Measurements from ENCODE around the gene WNT3. TPM values are rescaled to one million over a fixed set of nuclear protein-coding genes. Genes with fewer than 3 reads are reported as not detected.

Gene WNT3
- total RNA-seq, 1 donor from 2014 or later = not detected

DNA sequence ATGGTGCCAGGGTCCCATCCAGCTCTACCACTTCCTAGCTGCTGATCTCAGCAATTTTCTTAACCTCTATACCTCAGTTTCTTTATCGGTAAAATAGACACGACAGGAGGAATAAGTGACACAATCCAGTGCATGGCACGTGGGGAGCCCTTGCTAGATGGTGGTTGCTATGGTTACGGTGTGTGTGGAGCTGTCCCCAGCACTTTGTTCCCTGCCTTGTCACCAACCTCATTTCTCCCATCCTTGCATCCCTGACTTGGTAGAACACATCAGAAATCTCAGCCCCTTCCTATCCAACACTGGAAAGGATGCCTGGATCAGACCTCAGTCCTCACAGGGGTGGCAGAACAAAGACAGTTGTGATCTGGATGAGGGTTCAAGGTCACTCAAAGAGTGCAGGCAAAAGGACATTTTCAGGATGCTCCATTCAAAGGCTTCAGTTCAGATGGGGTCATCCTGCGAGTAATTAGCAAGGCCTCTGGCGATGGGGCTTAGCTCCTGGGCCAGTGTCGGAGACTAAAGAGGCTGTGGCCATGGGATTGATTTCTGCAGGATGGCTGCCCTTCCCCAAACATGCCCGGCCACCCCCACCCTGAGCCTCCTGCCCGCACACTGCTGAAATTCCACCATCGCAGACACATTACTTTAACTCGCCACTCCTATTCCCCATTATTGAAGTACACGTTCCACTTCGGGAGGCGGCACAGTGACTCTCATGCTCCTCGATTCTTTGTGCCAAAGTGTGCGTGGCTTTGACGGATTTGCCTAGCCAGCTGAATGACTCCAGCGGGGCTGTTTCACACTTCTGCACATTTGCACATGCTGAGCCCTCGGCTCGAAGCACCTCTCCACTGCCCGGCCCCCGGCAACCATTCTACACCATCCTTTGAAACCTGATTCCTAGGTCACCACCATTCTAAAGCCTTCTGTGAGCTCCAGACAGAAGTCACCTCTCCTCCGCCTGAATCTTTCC lies 40.3 kb downstream of the WNT3 start:
- no peaks in the 10 kb centered on the region for H3K4me1 ChIP-seq
- H3K36me3 ChIP-seq = no peaks in the 10 kb centered on the region
- H3K4me3 ChIP-seq = no peak overlapping the region
- intact Hi-C loops (cut with DNase I) = no loop called here
- no peaks in the 10 kb centered on the region for H3K9me3 ChIP-seq
- no peak for DNase-seq (ENCODE audit: low spot score in 2 of 2)
- H3K27ac ChIP-seq = no peak overlapping the region
- TF ChIP-seq, protein P1, sequence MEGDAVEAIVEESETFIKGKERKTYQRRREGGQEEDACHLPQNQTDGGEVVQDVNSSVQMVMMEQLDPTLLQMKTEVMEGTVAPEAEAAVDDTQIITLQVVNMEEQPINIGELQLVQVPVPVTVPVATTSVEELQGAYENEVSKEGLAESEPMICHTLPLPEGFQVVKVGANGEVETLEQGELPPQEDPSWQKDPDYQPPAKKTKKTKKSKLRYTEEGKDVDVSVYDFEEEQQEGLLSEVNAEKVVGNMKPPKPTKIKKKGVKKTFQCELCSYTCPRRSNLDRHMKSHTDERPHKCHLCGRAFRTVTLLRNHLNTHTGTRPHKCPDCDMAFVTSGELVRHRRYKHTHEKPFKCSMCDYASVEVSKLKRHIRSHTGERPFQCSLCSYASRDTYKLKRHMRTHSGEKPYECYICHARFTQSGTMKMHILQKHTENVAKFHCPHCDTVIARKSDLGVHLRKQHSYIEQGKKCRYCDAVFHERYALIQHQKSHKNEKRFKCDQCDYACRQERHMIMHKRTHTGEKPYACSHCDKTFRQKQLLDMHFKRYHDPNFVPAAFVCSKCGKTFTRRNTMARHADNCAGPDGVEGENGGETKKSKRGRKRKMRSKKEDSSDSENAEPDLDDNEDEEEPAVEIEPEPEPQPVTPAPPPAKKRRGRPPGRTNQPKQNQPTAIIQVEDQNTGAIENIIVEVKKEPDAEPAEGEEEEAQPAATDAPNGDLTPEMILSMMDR (IDR thresholded peaks at IDR 0.05) = no peak
- H3K27me3 ChIP-seq = no peaks in the 10 kb centered on the region

DNA sequence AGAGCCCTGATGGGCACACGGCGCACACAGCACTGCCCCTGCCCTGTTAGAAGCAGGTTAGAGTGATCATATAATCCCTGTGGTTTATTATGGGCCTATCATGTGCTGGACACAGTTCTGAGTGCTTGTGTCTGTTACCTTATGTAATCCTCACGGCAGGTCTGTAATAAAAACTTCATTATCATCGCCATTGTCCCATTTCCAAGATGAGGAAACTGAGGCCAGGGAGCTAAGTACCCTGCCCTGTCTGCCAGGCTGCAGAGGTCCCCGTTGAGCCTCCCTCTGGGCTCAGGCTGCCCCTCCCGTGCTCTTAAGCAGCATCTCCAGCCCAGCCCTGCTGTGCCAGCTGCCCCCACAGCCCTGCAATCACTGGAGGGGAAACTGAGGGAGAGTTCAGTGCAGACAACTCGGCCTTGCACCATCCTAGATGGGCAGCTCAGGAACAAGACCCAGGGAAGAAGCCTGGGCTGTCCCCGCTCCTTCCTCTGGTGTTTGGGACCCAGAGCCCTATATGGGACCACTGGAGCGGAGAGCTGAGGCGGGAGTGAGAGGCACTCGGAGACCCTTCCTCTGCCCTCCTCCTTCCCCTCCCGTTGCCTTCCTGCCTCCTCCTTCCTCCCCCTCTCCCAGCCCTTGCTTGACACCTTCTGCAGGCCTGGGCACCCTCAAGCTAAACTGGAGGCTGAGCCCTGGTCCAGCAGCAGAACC lies 42.0 kb downstream of the WNT3 start:
- no peak for DNase-seq (ENCODE audit: low spot score in 2 of 2)
- no peak overlapping the region for H3K4me3 ChIP-seq
- H3K36me3 ChIP-seq = no peaks in the 10 kb centered on the region
- intact Hi-C loops (cut with DNase I) = no loop called here
- TF ChIP-seq, protein P1 (IDR thresholded peaks at IDR 0.05) = no peak
- peaks cover 0 to 5% of the 10 kb centered on the region in 2 donors for H3K4me1 ChIP-seq
- H3K27me3 ChIP-seq = no peaks in the 10 kb centered on the region
- H3K9me3 ChIP-seq = no peaks in the 10 kb centered on the region
- H3K27ac ChIP-seq = no peak overlapping the region

- H3K36me3 ChIP-seq = no peaks in the 10 kb centered on the region
- H3K4me3 ChIP-seq = no peak overlapping the region
- no peak for DNase-seq (ENCODE audit: low spot score in 2 of 2)
- intact Hi-C loops (cut with DNase I) = no loop called here
- peaks cover 2 to 15% of the 10 kb centered on the region in 2 donors for H3K4me1 ChIP-seq
- H3K9me3 ChIP-seq = no peaks in the 10 kb centered on the region
- H3K27me3 ChIP-seq = no peaks in the 10 kb centered on the region
- no peak overlapping the region for H3K27ac ChIP-seq
- TF ChIP-seq, protein P1 (IDR thresholded peaks at IDR 0.05) = no peak
These were observed 44.3 kb downstream of the WNT3 start for GRCh38 chr17:46774108-46774737.

DNA sequence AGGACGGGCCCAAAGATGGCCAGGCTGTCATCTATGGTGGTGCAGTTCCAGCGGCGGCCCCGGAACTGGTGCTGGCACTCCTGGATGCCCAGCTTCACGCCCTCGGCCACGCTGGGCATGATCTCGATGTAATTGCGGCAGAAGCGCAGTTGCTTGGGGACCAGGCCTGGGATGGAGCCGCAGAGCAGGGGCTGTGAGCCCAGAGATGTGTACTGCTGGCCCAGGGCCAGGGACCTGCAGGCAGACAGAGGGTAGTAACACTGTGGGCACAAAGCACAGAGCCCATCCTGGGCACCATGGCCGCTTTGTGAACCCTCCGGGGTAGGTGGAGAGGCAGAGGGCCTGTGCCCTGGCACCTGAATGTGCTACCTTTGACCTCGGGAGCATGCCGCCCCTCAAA lies 44.8 kb downstream of the WNT3 start:
- Histone ChIP-seq H3K27ac (no peak overlapping the region), H3K27me3 (no peaks in the 10 kb centered on the region), H3K4me3 (no peak overlapping the region), H3K9me3 (no peaks in the 10 kb centered on the region), H3K36me3 (no peaks in the 10 kb centered on the region), H3K4me1 (peaks cover 2 to 15% of the 10 kb centered on the region in 2 donors)
- DNase-seq (ENCODE audit: low spot score in 2 of 2) = no peak
- intact Hi-C loops (cut with DNase I) = no loop called here
- TF ChIP-seq, protein P1 (IDR thresholded peaks at IDR 0.05) = no peak

GRCh38 chr17:46773221-46773605 lies 45.3 kb downstream of the WNT3 start:
- H3K27me3 ChIP-seq = no peaks in the 10 kb centered on the region
- TF ChIP-seq, protein P1 (IDR thresholded peaks at IDR 0.05) = no peak
- DNase-seq (ENCODE audit: low spot score in 2 of 2) = no peak
- no peaks in the 10 kb centered on the region for H3K36me3 ChIP-seq
- H3K9me3 ChIP-seq = no peaks in the 10 kb centered on the region
- H3K4me1 ChIP-seq = peaks cover 2 to 15% of the 10 kb centered on the region in 2 donors
- no peak overlapping the region for H3K27ac ChIP-seq
- H3K4me3 ChIP-seq = no peak overlapping the region
- intact Hi-C loops (cut with DNase I) = no loop called here

All from ascending aorta (tissue), 2 donors.